H1 (cell line): Measurements from ENCODE around the gene SLC7A8. TPM values are rescaled to one million over a fixed set of nuclear protein-coding genes. Genes with fewer than 3 reads are reported as not detected.

ENCODE experiments used
- BACH1 ChIP-seq: IDR thresholded peaks from 2 replicates; pipeline ENCODE4 v1.6.1; 2012; ENCODE audit warnings: low read length, improper control_type of control experiment
- CBX5 ChIP-seq: fragments of 300-800, 300-1000 bp; sonication (generic); IDR thresholded peaks from 2 replicates; pipeline ENCODE4 v1.7.1; 2016; ENCODE audit warnings: antibody characterized with exemption, low read length, low read depth
- CHD7 ChIP-seq: fragments of 300-600 bp; sonication (generic); IDR thresholded peaks from 2 replicates; pipeline ENCODE4 v1.7.1; 2012; ENCODE audit warnings: low read length, moderate library complexity, mild to moderate bottlenecking, inconsistent platforms; ENCODE audit not compliant: insufficient replicate concordance
- EZH2 ChIP-seq: fragments of 200-600 bp; sonication (generic); IDR thresholded peaks from 2 replicates; pipeline ENCODE4 v1.7.1; 2012; ENCODE audit warnings: low read depth, mild to moderate bottlenecking, moderate library complexity, low read length, inconsistent platforms; ENCODE audit not compliant: severe bottlenecking
- SAP30 ChIP-seq: fragments of 300-600 bp; sonication (generic); IDR thresholded peaks from 2 replicates; pipeline ENCODE4 v1.7.1; 2012; ENCODE audit warnings: low read length, moderate library complexity, mild to moderate bottlenecking, inconsistent platforms; ENCODE audit not compliant: insufficient read depth, insufficient replicate concordance
- polyA plus RNA-seq, 7 experiments: library from polyadenylated mRNA; depleted of rRNA in 3 of 7; stranded (reverse) in 5 of 7; unstranded in 2 of 7; fragments of >200 nt in 5 of 7; fragments of 200-250 nt in 2 of 7; gene quantifications; 1 replicate in 5 of 7; 2 replicates in 1 of 7; 4 replicates in 1 of 7; pipeline versions ENCODE4 v1.2.1 to v1.2.3, GENCODE V29; 2011 to 2013; ENCODE audit warnings: missing spikeins in 2 of 7, mixed read lengths in 2 of 7
- total RNA-seq: library from RNA; stranded (reverse); fragmentation: NEBNext Ultra II Directional; extraction: Animal tissue kit (Norgen Biotek cat#: 25700); gene quantifications from 2 replicates; pipeline ENCODE4 v1.2.1, GENCODE V29; 2021

Gene SLC7A8
- total and polyA plus RNA-seq, 2 of the 8 experiments (the other 6 are each of a cell fraction or from before 2014, with no cell fraction given), result 182 to 204 TPM

GRCh38 chr14:23118506-23119362 lies 64.7 kb downstream of the SLC7A8 start, which contains the start of gene CEBPE (continued):
- TF ChIP-seq CHD7 (no peak), EZH2 (no peak), BACH1 (no peak), SAP30 (no peak), CBX5 (no peak)
